OCI-LY1 (cell line): ENCODE measurements around the gene ATP12A.

Experiments used
- H2AFZ ChIP-seq: fragments of 200-600 bp; sonication (generic), shearing (Covaris generic); 2 replicates; pipeline ENCODE4 v1.6.0; 2014; ENCODE audit warnings: antibody characterized with exemption, mild to moderate bottlenecking, low read length
- H3F3A ChIP-seq: fragments of 200-600 bp; sonication (generic), shearing (Covaris generic); 2 replicates; pipeline ENCODE4 v1.6.0; 2014; ENCODE audit warnings: mild to moderate bottlenecking, antibody characterized with exemption, low read length, moderate library complexity; ENCODE audit not compliant: insufficient read depth
- H3K27ac ChIP-seq: fragments of 200-600 bp; sonication (generic); 2 replicates; pipeline ENCODE4 v1.5.1; 2014; ENCODE audit warnings: low read length, mixed run types, mild to moderate bottlenecking, low read depth; ENCODE audit not compliant: poor library complexity, severe bottlenecking
- H3K27me3 ChIP-seq: fragments of 200-600 bp; sonication (generic); 2 replicates; pipeline ENCODE4 v1.6.0; 2014; ENCODE audit warnings: antibody characterized with exemption, mild to moderate bottlenecking, low read length, moderate library complexity; ENCODE audit not compliant: insufficient read depth
- H3K36me3 ChIP-seq: fragments of 200-600 bp; sonication (generic); 2 replicates; pipeline ENCODE4 v1.6.1; 2014; ENCODE audit warnings: mild to moderate bottlenecking, antibody characterized with exemption, low read length, moderate library complexity, mixed read lengths; ENCODE audit not compliant: insufficient read depth
- H3K4me1 ChIP-seq: fragments of 200-600 bp; sonication (generic); 2 replicates; pipeline ENCODE4 v1.5.1; 2014; ENCODE audit warnings: mild to moderate bottlenecking, low read length, moderate library complexity; ENCODE audit not compliant: insufficient read depth, severe bottlenecking
- H3K4me2 ChIP-seq: fragments of 200-600 bp; sonication (generic), shearing (Covaris generic); 2 replicates; pipeline ENCODE4 v1.6.1; 2014; ENCODE audit warnings: low read length
- H3K4me3 ChIP-seq: fragments of 200-600 bp; sonication (generic); 2 replicates; pipeline ENCODE4 v1.5.1; 2014; ENCODE audit warnings: low read length, low read depth, mild to moderate bottlenecking, mixed read lengths; ENCODE audit not compliant: poor library complexity, severe bottlenecking
- H3K79me2 ChIP-seq: fragments of 200-600 bp; shearing (Covaris generic); 2 replicates; pipeline ENCODE4 v1.6.1; 2016; ENCODE audit warnings: mixed run types, low read length, mixed read lengths; ENCODE audit not compliant: insufficient read depth
- H3K9ac ChIP-seq: fragments of 200-600 bp; sonication (generic), shearing (Covaris generic); 2 replicates; pipeline ENCODE4 v1.6.1; 2014; ENCODE audit warnings: mild to moderate bottlenecking, low read length, mixed read lengths
- H3K9me2 ChIP-seq: fragments of 200-600 bp; sonication (generic), shearing (Covaris generic); 2 replicates; pipeline ENCODE4 v1.6.1; 2014; ENCODE audit warnings: low read depth, mild to moderate bottlenecking, low read length, mixed read lengths
- H3K9me3 ChIP-seq: fragments of 200-600 bp; shearing (Covaris generic); 2 replicates; pipeline ENCODE4 v1.6.1; 2014; ENCODE audit warnings: low read length, mixed read lengths
- H4K20me1 ChIP-seq: fragments of 200-600 bp; sonication (generic), shearing (Covaris generic); 2 replicates; pipeline ENCODE4 v1.6.0; 2016; ENCODE audit warnings: mild to moderate bottlenecking, low read length; ENCODE audit not compliant: insufficient read depth
- CTCF ChIP-seq: fragments of 200-600 bp; sonication (generic), shearing (Covaris generic); IDR thresholded peaks from 2 replicates; pipeline ENCODE4 v1.5.1; 2017; ENCODE audit warnings: mild to moderate bottlenecking, antibody characterized with exemption, low read length, moderate library complexity, mixed read lengths
- EZH2 ChIP-seq: fragments of 200-600 bp; sonication (generic), shearing (Covaris generic); IDR thresholded peaks from 2 replicates; pipeline ENCODE4 v1.8.0; 2017; ENCODE audit warnings: borderline replicate concordance, mixed run types, mild to moderate bottlenecking, antibody characterized with exemption, low read length, moderate library complexity, mixed read lengths

The ATP12A gene

GRCh38 chr13:24663586-24663985 is 16.6 kb upstream of the ATP12A start:
- H3F3A ChIP-seq: no peaks in the 10 kb centered on the region
- H4K20me1 ChIP-seq: no peaks in the 10 kb centered on the region
- TF ChIP-seq EZH2: no peak
- no peak for TF ChIP-seq CTCF
- H3K9ac ChIP-seq: no peak overlapping the region
- H3K27ac ChIP-seq: no peak overlapping the region
- H3K27me3 ChIP-seq: no peaks in the 10 kb centered on the region
- H3K36me3 ChIP-seq: no peaks in the 10 kb centered on the region
- no peak overlapping the region for H2AFZ ChIP-seq
- no peaks in the 10 kb centered on the region for H3K79me2 ChIP-seq
- H3K4me3 ChIP-seq: no peak overlapping the region
- no peaks in the 10 kb centered on the region for H3K9me3 ChIP-seq
- H3K9me2 ChIP-seq: no peaks in the 10 kb centered on the region
- H3K4me2 ChIP-seq: no peak overlapping the region
- no peaks in the 10 kb centered on the region for H3K4me1 ChIP-seq

DNA sequence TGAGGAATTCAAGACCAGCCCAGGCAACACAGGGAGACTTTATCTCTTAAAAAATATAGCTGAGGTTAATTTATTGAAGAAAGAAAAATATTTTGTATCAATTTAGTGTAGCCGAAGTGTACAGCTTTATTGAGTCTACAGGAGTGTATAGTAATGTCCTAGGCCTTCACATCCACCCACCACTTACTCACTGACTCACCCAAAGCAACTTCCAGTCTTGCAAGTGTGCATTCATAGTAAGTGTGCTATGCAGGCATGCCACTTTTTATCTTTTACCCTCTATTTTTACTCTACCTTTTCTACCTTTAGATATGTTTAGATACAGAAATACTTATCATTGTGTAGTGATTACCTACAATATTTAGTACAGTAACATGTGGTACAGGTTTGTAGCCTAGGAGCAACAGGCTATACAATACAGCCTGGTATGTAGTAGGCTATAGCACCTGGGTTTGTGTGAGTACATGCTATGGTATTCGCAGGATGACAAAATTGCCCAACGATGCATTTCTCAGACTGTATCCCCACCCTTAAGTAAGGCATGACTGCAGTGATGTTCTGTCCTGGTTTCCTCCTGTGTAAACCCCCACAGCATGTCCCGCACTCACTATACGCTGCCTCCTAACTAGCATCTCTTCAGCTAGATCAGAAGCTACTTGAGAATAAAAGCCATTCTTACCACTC is 15.3 kb upstream of the ATP12A start:
- Histone ChIP-seq H3K4me3 (no peak overlapping the region), H3K27ac (no peak overlapping the region), H3K4me2 (no peak overlapping the region)

DNA sequence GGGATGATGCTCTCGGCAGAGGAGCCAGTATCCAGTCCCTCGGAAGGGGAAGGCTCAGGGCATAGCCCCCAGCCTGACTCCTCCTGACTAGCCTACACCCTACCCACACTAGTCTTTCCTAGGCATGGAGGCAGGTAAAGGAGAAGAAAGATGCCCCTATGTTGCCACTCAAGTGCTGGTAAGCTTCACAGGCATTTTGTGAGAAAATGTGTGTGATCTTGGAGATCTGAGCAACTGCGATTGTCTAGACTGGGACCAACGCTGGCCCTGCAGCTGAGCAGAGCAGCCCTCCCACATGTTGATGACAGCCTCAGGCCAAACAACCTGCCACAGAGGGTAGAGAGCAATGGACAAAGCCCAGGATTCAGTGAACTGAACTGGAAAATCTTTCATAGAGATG is 11.7 kb upstream of the ATP12A start:
- H3K9ac ChIP-seq: no peak overlapping the region
- H3F3A ChIP-seq: no peaks in the 10 kb centered on the region
- H3K79me2 ChIP-seq: no peaks in the 10 kb centered on the region
- H3K9me3 ChIP-seq: no peaks in the 10 kb centered on the region
- H3K36me3 ChIP-seq: no peaks in the 10 kb centered on the region
- H3K4me3 ChIP-seq: no peak overlapping the region
- no peaks in the 10 kb centered on the region for H3K4me1 ChIP-seq
- no peak overlapping the region for H2AFZ ChIP-seq
- no peaks in the 10 kb centered on the region for H3K27me3 ChIP-seq
- no peaks in the 10 kb centered on the region for H4K20me1 ChIP-seq
- H3K4me2 ChIP-seq: no peak overlapping the region
- no peak for TF ChIP-seq EZH2
- H3K27ac ChIP-seq: no peak overlapping the region
- no peaks in the 10 kb centered on the region for H3K9me2 ChIP-seq

More for the DNA sequence above, 15.3 kb upstream of the ATP12A start:
- Histone ChIP-seq H3F3A (no peaks in the 10 kb centered on the region), H3K9me2 (no peaks in the 10 kb centered on the region), H3K27me3 (no peaks in the 10 kb centered on the region), H3K79me2 (no peaks in the 10 kb centered on the region), H3K36me3 (no peaks in the 10 kb centered on the region), H4K20me1 (no peaks in the 10 kb centered on the region), H2AFZ (no peak overlapping the region), H3K9ac (no peak overlapping the region), H3K4me1 (no peaks in the 10 kb centered on the region), H3K9me3 (no peaks in the 10 kb centered on the region)
- no peak for TF ChIP-seq EZH2
- no peak for TF ChIP-seq CTCF
